Muscle layer of colon (tissue), 2 donors: Measurements from ENCODE around the gene AQP6.
A peak's percentile ranks its signal among the peaks of the same experiment; 100 is the strongest.
"Not testable (repeated sequence)": the region's sequence is repeated elsewhere in the genome, so short reads cannot be mapped to it uniquely, and the experiment has no call there.

Experiments used
- H3K27ac ChIP-seq: one replicate; pipeline ENCODE4 v1.7.0; 2013; ENCODE audit warnings: low read depth, mild to moderate bottlenecking, low read length, moderate library complexity
- H3K27me3 ChIP-seq, 2 donors: one replicate each; pipeline ENCODE4 v1.7.0; 2013; ENCODE audit warnings: low read length in 2 of 2, mild to moderate bottlenecking in 2 of 2; ENCODE audit not compliant: insufficient read depth in 2 of 2, control insufficient read depth in 1 of 2
- H3K36me3 ChIP-seq: one replicate; pipeline ENCODE4 v1.7.0; 2013; ENCODE audit warnings: mild to moderate bottlenecking, low read length; ENCODE audit not compliant: insufficient read depth
- H3K4me1 ChIP-seq: one replicate; pipeline ENCODE4 v1.7.0; 2013; ENCODE audit warnings: mild to moderate bottlenecking, low read length; ENCODE audit not compliant: insufficient read depth
- H3K4me3 ChIP-seq, 2 donors: one replicate each; pipeline ENCODE4 v1.7.0; 2013; ENCODE audit warnings: low read length in 2 of 2, low read depth in 1 of 2, mild to moderate bottlenecking in 1 of 2, moderate library complexity in 1 of 2
- H3K9ac ChIP-seq: one replicate; pipeline ENCODE4 v1.7.0; 2013; ENCODE audit warnings: low read length
- H3K9me3 ChIP-seq: one replicate; pipeline ENCODE4 v1.7.0; 2013; ENCODE audit warnings: mild to moderate bottlenecking, low read length
- donor health status: abdominal sarcoma.
- donor health status: Adenocarcinoma of cecum.

Gene AQP6

DNA sequence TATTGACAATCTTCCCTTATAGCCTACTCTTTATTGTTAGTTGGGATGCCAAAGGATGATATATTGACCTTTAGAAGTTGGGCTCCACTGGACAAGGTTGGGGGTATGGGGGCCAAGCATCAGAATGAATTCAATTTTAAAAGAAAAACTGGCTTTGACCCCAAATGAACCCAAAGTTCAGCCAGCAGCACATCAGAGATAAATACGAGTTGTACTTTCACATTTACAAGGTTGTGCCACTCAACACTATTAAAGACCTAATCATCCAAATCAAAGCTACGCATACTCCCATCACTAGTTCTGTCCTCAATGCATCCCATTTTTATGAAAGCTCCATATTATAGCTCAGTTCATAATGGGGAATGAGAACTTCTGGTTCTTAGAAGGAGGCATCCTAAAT is 16.7 kb downstream of the AQP6 start:
- H3K27me3 ChIP-seq, H3K27ac ChIP-seq: not testable (repeated sequence)

DNA sequence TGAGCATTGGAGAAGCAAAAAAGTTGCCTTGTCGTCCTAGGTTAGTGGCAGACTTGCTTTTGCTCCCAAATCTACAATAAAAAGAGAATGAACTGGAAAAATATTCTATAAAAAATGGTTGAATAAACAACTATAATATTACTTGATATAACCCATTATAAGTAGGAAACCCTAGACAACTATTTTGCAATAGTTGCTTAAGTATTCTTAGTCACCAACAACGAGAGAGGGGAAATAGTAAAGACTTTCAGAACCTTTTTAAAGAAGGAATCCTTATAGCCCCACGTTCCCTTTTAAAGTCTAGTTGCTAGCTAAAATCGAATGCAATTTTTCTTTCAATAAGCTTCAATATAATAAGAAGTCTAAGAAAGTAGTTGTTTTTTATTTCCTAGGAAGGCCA is 17.5 kb downstream of the AQP6 start:
- Histone ChIP-seq H3K9me3 (no peaks in the 10 kb centered on the region), H3K9ac (no peak overlapping the region), H3K4me1 (peaks cover 32% of the 10 kb centered on the region), H3K4me3 (no peak overlapping the region), H3K36me3 (peaks cover 4% of the 10 kb centered on the region), H3K27me3 (no peaks in the 10 kb centered on the region), H3K27ac (peak overlapping the region; percentile 14)

More for the DNA sequence above, 16.7 kb downstream of the AQP6 start:
- H3K9me3 ChIP-seq, H3K4me3 ChIP-seq, H3K9ac ChIP-seq, H3K36me3 ChIP-seq: not testable (repeated sequence)
- H3K4me1 ChIP-seq, result peaks cover 41% of the 10 kb centered on the region

DNA sequence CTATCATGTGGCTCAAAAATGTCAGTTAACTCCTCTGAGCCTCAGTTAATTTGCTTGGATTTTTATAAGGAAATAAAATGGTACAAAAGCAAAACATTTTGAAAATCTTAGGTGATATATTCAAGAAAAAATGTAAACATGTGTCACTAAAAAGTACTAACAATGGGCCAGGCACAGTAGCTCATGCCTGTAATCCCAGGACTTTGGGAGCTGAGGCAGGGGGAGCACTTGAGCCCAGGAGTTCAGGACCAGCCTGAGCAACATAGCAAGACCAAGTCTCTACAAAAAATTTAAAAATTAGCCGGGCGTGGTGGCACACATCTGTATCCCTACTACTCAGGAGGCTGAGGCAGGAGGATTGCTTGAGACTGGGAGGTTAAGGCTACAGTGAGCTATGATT is 25.7 kb downstream of the AQP6 start:
- Histone ChIP-seq H3K9me3 (no peaks in the 10 kb centered on the region), H3K4me1 (peaks cover 3% of the 10 kb centered on the region), H3K36me3 (peaks cover 10% of the 10 kb centered on the region), H3K27ac (no peak overlapping the region), H3K9ac (no peak overlapping the region), H3K4me3 (no peak overlapping the region), H3K27me3 (no peaks in the 10 kb centered on the region)

DNA sequence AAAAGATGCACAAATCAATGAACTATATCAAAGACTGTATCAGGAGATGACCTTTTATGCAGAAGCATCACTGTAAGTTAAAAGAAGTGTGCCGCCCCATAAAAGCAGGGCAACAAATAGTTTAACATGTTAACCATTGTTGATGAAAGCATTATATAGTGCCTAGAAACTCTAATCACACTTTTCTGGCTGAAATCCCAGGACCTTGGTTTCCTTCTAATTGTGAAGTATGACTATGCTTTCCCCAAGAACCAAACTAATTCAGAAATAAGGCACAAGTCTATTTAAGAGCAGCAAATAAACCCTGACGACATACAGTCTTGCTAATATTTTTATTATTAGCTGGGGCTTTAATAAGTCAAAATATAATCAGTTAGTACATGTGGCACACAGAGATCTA is 30.8 kb downstream of the AQP6 start:
- H3K9me3 ChIP-seq, result no peaks in the 10 kb centered on the region
- H3K27ac ChIP-seq, result peak overlapping the region; percentile 75
- peaks cover 7% of the 10 kb centered on the region for H3K36me3 ChIP-seq
- H3K9ac ChIP-seq, result no peak overlapping the region
- H3K4me3 ChIP-seq, result no peak overlapping the region
- peaks cover 42% of the 10 kb centered on the region for H3K4me1 ChIP-seq
- H3K27me3 ChIP-seq, result no peaks in the 10 kb centered on the region

DNA sequence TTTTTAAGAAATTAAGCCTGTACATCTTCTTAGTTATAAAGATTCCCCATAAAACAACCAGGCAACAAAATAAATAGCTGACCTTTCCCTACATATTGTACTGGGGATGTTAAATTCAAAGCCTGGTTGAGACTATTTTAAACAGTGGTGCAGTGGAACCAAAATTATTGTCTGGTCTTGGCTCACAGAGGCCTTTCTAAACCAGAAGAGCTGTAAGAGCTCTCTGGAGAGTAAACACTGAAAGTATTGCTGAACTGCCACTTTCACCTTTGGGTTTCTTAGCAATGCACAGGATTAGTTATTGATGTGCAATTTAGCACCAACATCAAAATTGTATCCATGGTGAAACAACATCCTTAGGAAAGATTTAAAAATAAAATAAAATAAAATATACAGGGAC is 31.9 kb downstream of the AQP6 start:
- no peak overlapping the region for H3K9ac ChIP-seq
- no peaks in the 10 kb centered on the region for H3K27me3 ChIP-seq
- no peaks in the 10 kb centered on the region for H3K9me3 ChIP-seq
- H3K4me1 ChIP-seq, result peaks cover 42% of the 10 kb centered on the region
- H3K36me3 ChIP-seq, result peaks cover 5% of the 10 kb centered on the region
- no peak overlapping the region for H3K4me3 ChIP-seq
- H3K27ac ChIP-seq, result peak overlapping the region; percentile 81

DNA sequence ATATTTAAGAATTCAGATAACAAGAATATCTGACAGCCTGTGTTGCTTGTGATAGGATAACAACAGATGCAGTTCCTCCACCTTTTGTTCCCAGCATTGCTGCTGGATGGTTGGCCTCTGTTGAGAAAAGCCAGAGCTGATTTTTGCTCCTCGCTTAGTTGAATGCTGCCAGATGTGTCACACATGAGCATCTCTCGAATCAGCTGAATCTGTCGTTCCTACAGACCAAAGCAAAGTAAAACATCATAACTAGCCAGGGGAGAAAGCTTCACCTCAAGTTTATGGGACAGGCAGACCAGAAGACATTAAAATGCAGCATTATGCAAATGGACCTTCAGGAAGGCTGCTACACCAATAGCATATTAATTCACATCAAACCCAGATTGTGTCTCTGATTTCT is 32.4 kb downstream of the AQP6 start:
- Histone ChIP-seq H3K4me1 (peaks cover 42% of the 10 kb centered on the region), H3K9ac (no peak overlapping the region), H3K27me3 (no peaks in the 10 kb centered on the region), H3K36me3 (peaks cover 5% of the 10 kb centered on the region), H3K9me3 (no peaks in the 10 kb centered on the region), H3K27ac (peak overlapping the region; percentile 81), H3K4me3 (no peak overlapping the region)

DNA sequence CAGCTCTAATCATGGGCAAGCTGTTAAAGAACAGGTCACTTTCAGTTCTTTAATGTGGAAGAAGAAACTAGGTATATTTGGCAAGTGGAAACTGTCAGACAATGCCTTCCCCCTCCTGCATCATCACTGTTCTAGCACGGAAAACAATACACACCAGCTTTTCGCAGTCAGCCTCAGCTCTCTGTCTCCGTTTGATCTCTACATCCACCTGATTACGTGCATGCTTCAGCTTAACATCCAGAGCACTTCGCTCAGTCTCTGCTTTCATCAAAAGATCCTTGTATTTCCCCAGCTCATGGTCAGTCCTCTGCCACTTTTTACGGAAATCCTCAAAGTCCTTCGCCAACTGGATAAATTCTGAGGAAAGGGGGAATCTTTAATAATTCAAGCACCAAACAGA is 33.5 kb downstream of the AQP6 start:
- H3K4me1 ChIP-seq, result peaks cover 42% of the 10 kb centered on the region
- H3K36me3 ChIP-seq, result no peaks in the 10 kb centered on the region
- no peak overlapping the region for H3K9ac ChIP-seq
- no peaks in the 10 kb centered on the region for H3K27me3 ChIP-seq
- no peak overlapping the region for H3K4me3 ChIP-seq
- peak overlapping the region; percentile 81 for H3K27ac ChIP-seq
- H3K9me3 ChIP-seq, result no peaks in the 10 kb centered on the region

DNA sequence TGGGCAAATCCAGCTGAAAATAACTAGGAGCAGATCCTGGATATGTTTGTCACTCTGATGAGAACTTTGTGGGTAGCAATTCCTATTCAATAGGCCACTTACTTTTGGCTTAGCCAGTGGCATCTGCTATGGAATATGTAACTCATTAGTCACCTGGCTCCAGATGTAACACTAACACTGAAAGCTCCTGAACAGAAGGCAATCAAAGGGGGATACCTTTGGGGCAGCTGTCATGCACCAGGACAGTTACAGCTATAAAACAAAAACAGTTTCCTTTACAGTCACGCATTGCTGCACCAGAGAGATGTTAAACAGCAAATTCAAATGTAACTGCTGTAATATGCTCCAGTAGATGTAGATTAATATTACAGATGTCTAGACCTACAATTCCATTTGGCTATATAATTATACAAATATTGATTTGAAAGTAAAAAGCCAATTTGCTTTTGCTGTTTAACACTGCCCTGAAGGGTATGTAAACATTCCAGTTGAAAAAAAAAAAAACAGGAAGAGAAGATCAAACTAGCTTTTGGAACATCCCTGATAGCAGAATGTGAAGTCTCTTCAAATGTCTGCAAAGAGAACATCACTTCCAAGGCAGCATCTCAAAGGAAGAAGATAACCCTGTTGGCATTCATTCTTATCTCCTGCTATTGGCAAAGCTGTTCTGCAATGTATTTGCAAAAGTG is 34.2 kb downstream of the AQP6 start:
- H3K9ac ChIP-seq, result no peak overlapping the region
- H3K9me3 ChIP-seq, result no peaks in the 10 kb centered on the region
- peak overlapping the region; percentile 54 for H3K27ac ChIP-seq
- H3K36me3 ChIP-seq, result no peaks in the 10 kb centered on the region
- no peak overlapping the region for H3K4me3 ChIP-seq
- peaks cover 42% of the 10 kb centered on the region for H3K4me1 ChIP-seq
- H3K27me3 ChIP-seq, result no peaks in the 10 kb centered on the region

DNA sequence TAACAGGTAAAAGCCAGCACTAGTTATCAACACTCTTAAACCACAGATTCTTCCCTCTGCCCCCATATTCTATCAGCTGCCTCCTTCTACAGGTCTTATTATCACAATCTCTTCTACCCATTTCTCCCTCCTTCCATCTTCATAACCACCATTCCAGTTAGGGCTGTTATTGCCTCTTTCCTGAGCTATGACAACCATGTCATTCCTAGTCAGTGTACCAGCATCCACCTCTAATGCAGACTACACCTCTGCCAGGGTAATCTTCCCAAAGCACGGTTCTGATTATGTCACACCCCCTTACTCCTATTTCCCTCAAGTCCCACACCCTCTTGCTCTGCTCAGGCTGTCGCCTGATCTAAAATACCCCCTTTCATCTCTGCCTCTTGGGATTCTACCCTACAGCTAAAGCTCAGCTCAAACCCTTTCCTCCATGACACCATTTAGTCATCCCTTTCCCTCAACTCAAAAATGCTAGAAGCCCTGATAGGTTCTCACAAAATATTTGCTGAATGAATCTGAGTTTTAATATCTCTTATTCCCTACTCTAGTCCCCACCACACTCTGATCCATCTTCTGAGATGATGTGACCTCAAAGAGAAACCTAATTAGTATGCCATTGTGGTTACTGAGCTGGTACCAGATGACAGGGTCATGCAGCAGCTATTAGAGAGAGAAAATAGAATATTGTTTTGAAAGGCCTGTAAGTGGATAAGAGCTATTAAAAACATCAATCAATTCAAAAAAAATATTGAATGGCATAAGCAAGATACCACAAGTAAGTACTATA is 40.8 kb downstream of the AQP6 start:
- Histone ChIP-seq H3K9ac (no peak overlapping the region), H3K27ac (no peak overlapping the region), H3K27me3 (no peaks in the 10 kb centered on the region)

DNA sequence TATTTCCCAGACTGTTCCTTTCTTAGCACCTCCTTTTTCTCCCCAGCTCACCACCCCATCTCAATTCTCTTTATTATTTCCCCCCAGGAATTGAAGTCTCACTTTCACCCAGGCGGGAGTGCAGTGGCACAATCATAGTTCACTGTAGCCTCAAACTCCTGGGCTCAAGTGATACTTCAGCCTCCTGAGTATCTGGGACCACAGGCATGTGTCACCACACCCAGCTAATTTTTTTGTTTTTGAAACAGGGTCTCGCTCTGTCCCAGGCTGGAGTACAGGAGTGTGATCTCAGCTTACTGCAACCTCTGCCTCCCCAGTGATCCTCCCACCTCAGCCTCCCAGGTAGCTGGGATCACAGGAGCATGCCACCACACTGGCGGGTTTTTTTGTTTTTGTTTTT is 41.6 kb downstream of the AQP6 start:
- Histone ChIP-seq H3K9ac (no peak overlapping the region), H3K4me1 (peaks cover 16% of the 10 kb centered on the region), H3K27ac (no peak overlapping the region), H3K4me3 (no peak overlapping the region), H3K36me3 (no peaks in the 10 kb centered on the region), H3K27me3 (no peaks in the 10 kb centered on the region), H3K9me3 (no peaks in the 10 kb centered on the region)

More for the DNA sequence above, 40.8 kb downstream of the AQP6 start:
- Histone ChIP-seq H3K36me3 (no peaks in the 10 kb centered on the region), H3K9me3 (no peaks in the 10 kb centered on the region), H3K4me1 (peaks cover 16% of the 10 kb centered on the region), H3K4me3 (no peak overlapping the region)

DNA sequence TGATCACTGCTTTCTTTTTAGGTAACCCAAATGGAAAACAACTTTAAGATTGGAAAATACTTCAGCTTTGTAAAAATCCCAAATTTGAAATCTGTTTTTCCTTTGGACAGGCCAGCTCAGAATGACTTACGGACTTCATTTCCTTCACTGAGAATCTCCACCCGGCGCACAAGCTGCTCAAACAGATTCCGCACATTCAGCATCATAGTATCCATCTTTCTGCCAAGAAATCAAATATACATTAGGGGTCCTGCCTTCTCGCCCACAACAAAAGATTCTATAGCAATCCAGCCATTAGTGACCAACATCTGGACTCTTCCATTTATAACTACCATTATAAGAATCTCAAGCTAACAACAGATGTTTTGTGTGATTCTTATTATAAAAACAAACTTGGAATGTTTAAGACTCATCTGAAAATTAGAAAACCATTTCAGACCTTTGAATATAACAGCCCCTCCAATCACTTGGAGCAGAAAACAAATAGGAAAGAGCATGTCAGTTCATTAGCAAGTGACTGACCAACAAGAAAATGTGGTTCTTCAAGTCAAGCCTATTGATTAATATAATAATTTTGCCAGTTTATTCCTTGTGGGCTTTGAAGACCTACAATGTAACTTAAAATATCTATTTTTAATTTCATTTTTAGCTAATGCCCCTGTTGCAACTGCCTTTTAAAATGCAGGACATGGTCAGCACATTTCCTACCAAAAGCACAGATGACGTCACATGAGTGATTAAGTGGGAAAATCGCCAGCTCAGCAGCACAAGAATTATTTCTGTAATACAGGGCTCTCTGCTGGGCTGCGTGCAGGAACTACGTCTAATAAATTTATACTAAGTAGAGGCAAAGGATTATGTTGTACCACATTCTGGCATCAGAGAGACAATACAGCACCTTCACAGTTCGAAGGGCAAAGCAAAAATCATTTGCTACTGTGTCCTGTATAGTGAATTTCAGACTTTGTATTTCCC is 44.0 kb downstream of the AQP6 start:
- Histone ChIP-seq H3K36me3 (no peaks in the 10 kb centered on the region), H3K4me3 (no peak overlapping the region), H3K4me1 (peaks cover 28% of the 10 kb centered on the region), H3K9me3 (no peaks in the 10 kb centered on the region), H3K9ac (peak overlapping the region; percentile 20), H3K27ac (peak overlapping the region; percentile 65), H3K27me3 (no peaks in the 10 kb centered on the region)
